GM13977 (cell line): ENCODE data around the gene SETD1B.

Experiments used
- DNase-seq: peaks from one replicate; pipeline ENCODE4 v3.0.0; 2012; ENCODE audit warnings: low spot score
- in situ Hi-C: fragments of 300-500 bp; cut with MboI; formaldehyde crosslinking; loops from one replicate; pipeline ENCODE4 v1.12.0; 2022; ENCODE audit warnings: low sequenced_read_pairs, low pct_unique_long_range_greater_than_20kb, mixed read lengths, inconsistent platforms; ENCODE audit not compliant: unreplicated experiment
- TF ChIP-seq, protein P1 (sequence below): IDR thresholded peaks from 2 replicates; pipeline ENCODE4 v1.5.1; 2012; ENCODE audit warnings: mild to moderate bottlenecking, control low read depth; ENCODE audit not compliant: insufficient read depth; ENCODE audit errors: extremely low read depth, missing control alignments

SETD1B gene

DNA sequence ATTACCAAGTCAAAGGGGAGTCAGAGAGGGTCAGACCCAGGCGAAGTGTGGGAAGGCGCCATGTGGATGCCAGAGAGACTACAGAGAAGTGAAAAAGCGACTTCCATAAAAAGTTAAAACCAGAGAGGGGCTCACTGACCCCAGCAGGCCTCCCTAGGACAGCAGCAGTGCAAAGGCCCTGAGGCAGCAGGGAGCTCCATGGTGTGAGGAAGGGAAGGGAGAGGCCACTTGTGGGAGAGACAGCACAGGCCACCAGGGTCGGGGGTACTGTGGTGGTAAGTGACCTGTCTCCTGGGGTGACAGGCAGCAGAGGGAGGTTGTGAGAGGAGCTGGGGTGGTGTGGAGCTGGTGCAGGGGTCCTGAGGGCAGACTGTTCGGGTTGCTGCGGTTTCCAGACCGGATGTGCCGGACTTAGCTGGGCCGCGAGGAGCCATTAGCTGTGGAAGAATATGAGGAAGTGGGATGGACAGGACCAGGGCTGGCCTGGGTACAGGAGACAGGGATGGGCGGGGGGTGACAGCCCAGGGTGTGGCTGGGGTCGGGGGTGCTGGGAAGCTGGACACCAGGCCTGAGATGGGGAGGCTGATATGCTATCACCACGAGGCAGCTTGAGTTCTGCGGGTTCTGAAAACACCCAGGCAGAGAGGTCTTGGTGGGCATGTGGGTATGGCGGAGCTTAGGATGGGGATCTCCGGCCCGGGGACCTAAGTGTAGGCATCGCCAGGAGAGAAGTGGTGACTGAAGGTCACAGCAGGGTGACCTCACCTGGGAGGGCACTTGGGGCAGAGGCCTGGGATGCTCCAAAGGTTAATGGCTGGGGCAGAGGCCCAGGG is 22.7 kb downstream of the SETD1B start:
- no peak for DNase-seq
- TF ChIP-seq, protein P1, sequence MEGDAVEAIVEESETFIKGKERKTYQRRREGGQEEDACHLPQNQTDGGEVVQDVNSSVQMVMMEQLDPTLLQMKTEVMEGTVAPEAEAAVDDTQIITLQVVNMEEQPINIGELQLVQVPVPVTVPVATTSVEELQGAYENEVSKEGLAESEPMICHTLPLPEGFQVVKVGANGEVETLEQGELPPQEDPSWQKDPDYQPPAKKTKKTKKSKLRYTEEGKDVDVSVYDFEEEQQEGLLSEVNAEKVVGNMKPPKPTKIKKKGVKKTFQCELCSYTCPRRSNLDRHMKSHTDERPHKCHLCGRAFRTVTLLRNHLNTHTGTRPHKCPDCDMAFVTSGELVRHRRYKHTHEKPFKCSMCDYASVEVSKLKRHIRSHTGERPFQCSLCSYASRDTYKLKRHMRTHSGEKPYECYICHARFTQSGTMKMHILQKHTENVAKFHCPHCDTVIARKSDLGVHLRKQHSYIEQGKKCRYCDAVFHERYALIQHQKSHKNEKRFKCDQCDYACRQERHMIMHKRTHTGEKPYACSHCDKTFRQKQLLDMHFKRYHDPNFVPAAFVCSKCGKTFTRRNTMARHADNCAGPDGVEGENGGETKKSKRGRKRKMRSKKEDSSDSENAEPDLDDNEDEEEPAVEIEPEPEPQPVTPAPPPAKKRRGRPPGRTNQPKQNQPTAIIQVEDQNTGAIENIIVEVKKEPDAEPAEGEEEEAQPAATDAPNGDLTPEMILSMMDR, result no peak
- in situ Hi-C loops, result no loop called here

DNA sequence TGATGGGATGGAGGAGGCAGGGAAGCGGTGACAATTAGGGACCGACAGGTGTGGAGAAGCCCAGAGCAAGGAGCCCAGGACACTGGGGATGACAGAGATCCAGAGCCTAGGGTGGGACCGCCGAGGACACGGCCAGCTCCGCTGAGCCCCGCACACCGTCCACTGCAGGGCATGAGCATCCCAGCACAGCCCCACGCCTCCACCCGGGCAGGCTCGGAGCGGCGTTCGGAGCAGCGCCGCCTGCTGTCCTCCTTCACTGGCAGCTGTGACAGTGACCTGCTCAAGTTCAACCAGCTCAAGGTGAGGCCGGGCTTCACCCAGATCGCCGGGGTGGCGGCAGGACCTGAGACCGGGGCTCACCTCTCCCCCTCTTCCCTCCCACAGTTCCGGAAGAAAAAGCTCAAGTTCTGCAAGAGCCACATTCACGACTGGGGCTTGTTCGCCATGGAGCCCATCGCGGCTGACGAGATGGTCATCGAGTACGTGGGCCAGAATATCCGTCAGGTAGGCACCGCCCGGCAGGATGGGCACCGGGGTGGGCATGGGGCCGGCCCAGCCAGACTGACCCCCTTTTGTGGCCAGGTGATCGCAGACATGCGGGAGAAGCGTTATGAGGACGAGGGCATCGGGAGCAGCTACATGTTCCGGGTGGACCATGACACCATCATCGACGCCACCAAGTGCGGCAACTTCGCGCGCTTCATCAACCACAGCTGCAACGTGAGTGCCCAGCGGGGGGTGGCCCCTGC is 23.7 kb downstream of the SETD1B start:
- in situ Hi-C loops, result no loop called here
- DNase-seq, result no peak
- TF ChIP-seq, protein P1, result no peak

DNA sequence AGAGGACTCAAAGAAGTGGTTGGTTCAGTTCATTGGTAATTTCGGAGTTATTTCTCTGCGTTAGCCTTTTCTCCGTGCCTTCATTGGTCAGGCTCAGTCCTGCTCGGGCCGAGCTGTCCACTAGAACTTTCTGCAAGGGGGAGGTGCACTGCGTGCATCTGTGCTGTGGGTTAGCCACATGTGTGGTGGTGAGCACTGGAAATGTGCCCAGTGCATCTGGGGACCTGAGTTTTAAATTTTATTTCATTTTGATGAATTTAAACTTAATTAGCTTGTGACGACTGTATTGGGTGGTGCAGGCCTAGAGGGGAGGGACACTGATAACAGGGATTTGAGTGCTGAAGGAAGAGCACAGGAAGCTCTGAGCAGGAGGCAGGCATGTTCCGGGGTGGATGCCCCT is 24.5 kb downstream of the SETD1B start:
- TF ChIP-seq, protein P1, result no peak
- no peak for DNase-seq
- in situ Hi-C loops, result no loop called here

DNA sequence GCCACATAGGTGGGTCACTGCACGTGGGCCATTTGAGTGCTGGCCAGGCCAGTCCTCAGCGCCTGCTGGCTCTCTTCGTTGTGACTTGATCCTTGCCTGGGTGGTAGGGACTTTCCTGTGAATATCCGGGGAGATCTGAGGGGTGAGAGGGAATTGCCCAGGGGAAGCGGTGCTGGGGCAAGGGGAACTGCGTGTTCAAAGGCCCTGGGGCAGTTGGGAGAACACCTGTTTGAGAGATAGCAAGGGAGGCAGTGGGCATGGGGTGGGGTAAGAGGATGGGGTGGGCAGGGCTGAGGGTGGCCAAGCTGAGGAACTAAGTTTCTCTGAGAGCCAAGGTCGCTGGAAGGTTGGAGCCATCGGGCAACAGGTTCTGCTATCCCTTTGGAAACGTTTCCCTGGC is 25.0 kb downstream of the SETD1B start:
- TF ChIP-seq, protein P1, result no peak
- in situ Hi-C loops, result no loop called here
- DNase-seq, result no peak

DNA sequence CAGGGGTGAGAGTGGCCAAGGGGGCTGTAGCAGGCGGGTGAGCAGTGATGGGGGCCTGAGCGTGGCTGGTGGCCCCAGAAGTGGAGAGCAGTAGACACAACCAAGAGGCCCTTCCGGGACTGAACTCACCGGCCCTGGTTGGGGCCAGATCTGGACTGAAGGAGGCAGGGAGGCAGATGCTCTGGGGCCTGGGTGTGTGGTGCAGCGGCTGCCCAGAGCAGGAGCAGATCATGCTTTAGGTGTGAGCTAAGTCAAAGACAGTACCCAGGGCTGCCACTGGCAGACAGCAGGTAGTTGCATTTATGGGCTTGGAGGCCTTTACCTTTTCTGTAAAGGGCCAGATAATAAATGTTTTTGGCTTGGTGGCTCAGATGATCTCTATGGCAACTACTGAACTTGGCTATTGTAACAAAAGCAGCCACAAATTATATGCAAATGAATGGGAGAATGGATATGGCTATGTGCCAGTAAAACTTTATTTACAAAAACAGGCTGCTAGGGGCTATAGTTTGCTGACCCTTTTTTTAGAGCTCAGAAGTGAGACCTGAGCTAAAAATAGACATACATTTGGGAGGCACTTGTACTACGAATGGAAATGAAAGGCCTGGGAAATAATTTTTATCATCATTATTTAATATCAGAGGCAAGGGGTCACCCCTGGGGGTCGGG is 25.6 kb downstream of the SETD1B start:
- DNase-seq, result no peak
- in situ Hi-C loops, result no loop called here
- TF ChIP-seq, protein P1, result no peak

DNA sequence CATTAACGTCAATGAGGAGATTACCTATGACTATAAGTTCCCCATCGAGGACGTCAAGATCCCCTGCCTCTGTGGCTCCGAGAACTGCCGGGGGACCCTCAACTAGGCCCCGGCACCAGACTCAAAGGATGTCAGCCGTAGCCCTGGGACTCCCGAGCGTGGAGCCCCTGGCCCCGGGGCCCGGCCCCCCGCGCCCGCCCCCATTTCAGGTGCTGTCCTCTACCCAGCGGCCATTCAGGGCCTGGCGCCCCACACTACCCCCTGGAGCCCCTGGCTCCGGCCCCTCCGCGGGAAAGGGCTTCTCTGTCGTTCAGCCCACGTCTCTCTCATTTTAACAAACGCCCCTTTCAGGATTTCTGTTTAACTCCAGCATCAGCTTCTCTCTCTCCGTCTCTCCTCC is 26.3 kb downstream of the SETD1B start:
- in situ Hi-C loops, result no loop called here
- TF ChIP-seq, protein P1, result no peak
- no peak for DNase-seq
